ENCODE data around the gene KCNT2.

The KCNT2 gene

GRCh38 chr1:196178083-196178635 is 430.1 kb downstream of the KCNT2 start:
- DNase-seq, result no peak

Measured in activated gamma-delta T cell (primary cell).